GM21447 (cell line): Measurements from ENCODE around the gene ZBTB9.

Experiments
- ATAC-seq: cut with Tn5 transposase; IDR thresholded peaks from one replicate; pipeline ENCODE4 v1.9.1; 2021; ENCODE audit not compliant: unreplicated experiment

Gene ZBTB9

DNA sequence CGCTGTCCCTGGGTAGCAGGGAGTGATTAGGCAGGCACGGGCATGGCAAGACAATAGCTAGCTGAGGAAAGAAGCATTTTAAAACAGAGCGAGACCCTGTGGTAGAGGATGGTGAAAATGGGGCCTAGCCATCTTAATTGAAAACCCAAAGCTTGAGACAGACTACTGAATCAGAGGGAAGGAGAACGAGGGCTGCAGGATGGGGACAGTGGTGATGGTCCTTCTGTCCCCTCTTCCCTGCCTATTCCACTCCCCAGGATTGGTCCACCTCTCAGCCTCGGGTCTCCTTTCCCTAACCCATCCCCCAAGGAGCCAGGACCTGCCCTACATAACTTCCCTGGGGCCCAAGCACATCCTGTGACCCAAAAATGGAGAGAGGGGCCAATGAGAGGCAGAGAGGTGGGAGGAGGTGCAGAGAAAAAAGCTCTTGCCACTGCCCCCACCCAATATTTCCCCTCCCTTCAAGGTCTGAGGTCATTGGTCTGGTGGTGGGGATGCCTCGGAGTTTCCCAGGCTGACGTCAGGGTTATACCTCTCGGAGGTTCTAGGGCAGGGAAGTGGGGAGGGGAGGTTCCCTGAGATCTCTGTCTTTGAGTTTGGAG is 35.6 kb upstream of the ZBTB9 start:
- no peak for ATAC-seq

GRCh38 chr6:33419580-33420490 is 34.5 kb upstream of the ZBTB9 start, which contains the start of gene SYNGAP1:
Gene SYNGAP1, plus strand, starts transcription at chr6:33420065. Its CDS starts 200 bp downstream, at chr6:33420265.
- ATAC-seq: no peak

DNA sequence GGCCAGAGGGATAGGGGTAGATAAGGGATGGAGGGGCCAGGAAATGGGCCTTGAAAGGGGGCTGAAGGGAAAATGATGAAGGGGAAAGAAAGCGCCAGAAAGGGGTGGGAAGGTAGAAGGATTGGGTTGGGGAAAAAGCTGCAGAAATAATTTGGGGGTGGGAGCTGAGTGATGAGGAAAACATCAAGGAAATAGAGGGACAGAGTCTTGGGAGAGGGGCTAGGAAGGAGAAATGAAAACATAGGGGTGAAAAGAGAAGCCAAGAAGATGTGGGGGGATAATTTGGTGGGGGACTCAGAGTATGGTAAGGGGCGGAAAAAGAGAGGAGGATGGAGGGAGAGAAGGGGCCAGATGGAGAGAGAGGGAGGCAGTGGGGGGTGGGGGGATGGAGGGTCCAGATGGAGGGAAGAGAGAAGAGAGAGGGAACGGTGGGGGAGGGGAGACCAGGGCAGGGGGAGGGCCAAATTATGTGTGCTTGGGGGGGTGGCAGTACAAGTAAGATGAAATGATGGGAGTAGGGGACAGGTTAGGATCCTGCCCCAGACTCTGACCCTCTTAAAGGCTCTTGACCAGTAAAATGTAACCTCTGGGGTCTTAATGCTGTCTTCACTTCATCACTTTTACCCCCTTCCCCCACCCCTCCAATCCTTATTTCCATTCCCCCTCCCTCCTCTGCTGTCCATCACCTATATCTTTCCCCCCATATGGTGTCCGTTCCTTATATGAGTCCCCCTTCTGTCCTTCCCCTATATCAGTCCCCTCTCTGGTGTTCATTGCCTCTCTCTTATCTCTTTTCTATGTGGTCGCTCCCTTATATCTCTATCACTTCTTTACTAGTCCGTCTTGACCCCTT is 33.7 kb upstream of the ZBTB9 start:
- no peak for ATAC-seq

DNA sequence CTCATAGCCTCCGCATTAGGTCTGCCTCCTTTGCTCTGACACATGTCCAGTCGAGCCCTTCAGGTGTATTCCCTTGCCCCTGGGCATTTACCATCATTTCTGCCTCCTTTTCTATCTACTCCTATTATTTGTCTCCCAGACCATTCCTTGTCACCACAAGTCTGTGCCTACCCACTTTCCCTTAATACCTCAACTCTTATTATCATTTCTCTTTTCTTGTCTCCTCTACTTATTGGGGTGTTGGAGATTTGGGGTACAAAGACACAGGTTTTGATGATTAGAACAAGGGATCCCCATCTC is 33.1 kb upstream of the ZBTB9 start:
- no peak for ATAC-seq

DNA sequence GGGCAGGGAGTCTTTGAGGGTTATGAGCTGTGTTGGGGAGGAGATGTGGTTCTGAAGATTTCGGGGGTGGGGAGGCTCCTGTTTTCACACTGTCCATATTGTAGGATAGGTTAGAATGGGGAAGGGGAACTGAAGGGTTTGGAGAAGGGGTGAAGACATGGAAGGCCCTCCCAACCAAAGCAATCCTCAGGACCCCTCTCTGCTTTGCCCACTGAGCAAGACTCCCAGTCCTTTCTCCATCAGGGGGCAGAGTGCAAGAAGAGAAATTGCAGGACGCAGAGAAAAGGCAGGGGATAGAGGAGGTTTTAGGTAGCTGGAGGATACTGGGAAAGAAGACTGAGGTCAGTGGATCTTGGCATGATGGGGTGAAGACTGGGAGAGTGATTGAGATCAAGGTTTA is 30.6 kb upstream of the ZBTB9 start:
- no peak for ATAC-seq

DNA sequence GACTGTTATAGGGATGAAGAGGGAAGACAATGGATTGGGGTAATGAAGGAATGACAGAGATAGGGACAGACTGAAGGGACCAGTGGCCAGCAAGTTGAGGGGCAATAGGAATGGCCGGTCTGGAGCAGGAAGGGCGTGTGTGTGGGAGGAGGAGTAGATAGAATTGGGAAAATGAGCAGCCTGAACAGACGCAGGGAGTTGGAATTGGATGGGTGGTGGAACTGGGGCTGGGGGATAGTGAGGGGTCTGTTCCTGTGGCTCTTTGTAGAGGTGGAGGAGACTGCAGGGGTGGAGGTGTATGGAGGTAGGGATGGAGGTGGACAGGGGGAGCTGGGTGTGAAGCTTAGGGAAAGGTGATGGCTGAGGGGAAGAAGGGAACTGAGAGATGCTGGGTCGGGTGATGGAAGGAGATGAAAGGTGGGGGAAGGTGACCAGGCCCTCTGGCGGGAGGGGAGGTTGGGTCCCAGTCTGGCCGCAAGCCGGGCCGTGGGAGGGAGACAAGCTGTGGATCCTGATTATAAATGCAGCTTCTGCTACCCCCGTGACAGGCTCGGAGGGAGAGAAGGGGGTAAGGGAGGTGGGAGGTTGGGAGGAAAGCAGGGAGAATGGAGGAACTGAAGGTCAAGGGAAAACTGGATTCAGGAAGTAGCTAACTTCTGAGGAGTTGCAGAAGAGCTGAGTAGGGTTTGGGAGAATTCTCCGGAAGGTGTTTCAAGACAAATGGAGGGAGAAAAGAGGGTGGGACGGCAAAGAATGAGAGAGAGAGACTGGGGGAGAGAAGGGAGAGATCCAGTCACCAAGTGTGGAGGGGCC is 29.3 kb upstream of the ZBTB9 start:
- ATAC-seq: no peak

DNA sequence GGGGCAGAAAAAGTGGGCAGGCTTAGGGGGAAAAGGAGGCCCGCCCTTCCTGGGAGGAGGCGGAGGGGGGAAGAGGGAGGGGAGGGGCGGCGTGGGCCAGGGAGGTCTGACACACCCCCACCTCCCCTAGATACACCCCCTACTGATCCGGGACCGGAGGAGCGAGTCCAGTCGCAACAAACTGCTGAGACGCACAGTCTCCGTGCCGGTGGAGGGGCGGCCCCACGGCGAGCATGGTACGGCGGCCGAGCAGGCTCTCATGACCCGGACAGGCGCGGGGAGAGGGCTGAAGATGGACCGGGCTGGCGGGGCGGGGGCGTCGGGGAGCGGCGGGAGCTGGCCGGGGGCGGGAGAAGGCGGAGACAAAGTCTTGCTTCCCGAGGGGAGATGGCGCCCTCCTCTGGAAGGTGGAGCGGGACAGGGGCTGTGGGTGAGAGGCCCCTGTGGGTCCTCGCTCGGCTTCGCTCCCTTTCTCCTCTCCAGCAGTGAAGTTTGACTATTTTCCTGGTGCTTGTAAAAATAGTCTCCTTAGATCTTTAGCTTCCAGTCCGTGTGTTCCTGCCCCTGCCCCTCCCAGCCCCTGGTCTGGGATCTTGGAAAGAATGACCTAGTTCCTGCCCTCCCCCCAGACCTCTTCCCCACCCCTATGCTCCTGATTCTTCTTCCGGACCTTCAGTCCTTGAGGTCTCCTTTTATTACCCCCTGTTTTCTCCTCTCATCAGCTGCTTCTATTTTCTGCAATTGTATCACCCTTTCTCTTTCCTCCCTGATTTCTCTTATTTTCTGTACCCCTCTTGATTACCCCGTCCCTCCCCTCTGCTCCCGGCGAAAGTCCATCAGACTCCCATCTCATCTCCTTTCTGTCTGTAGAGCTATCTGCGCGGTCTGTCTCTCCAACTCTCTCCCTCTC is 28.5 kb upstream of the ZBTB9 start:
- ATAC-seq: peak; percentile 46

- ATAC-seq: no peak
These were observed 27.5 kb upstream of the ZBTB9 start for GRCh38 chr6:33426590-33427511.

GRCh38 chr6:33427585-33428223 is 26.7 kb upstream of the ZBTB9 start:
- no peak for ATAC-seq

DNA sequence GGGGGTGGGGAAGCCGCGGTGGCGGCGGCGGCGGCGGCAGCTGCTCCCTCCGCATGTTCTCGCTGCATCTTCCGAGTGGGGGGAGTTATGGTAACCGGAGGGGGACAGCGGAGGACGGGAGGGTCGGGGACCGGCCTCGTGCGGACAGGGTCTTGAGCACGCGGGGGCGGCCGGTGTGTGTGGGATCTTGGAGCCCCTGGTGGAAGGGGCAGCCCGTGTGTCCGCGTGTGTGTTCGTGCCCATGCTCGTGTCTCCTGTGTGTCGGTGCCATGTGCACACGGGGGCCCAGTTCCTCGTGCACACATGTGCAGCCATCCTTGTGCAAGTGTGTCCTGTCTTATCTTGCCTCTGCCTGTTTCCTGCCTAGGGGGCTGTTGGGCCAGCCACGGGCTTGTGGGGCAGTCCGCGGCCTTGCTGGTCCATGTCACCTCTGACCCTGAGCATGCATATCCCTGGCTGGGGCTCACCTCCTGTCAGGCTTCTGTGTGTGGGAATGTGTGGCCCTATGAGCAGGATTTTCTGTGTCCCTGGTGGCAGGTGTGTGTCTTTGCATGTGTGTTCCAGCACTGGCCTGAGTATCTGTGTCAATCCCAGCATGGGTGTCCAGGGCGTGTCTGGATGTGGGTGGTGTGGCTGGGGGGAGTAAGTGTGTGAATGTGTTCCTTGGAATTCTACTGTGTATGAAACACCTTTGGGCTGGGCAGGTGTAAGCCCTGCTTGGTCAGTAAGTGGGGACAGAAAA is 26.0 kb upstream of the ZBTB9 start:
- no peak for ATAC-seq

GRCh38 chr6:33428966-33429749 is 25.2 kb upstream of the ZBTB9 start:
- no peak for ATAC-seq

DNA sequence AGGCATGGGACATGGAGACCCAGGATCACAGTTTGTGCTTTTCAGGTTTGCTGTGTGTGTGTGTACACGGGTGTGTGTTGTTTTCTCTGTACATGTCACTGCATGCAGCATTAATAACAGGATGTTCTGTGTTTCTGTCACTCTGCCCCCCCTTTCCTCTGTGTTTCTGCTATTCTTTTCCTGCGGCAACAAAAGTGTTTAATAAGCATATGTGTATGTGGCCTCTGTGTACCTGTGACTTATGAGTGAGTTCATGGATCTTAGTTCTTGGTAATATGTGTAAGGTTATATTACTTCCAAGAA is 24.7 kb upstream of the ZBTB9 start:
- ATAC-seq: no peak

DNA sequence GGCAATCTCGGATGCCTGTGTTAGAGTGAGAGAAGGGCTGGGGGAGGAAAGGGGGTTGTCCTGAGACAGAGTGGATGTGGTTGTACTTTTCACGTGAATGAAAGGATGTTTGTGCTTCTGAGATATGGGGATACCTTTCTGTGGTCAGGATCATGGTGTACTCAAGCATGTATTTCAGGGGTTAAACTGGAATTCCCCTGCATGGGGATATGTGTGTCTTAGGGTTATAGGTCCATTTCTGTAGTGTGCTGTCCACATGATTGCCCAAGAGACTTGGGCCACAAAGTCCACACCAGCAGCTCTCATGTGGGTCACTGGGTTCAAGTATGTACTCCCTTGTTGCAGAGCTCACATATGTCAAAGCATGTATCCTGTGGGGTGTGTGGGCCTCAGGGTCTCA is 24.0 kb upstream of the ZBTB9 start:
- no peak for ATAC-seq

- peak; percentile 49 for ATAC-seq
These were observed 23.1 kb upstream of the ZBTB9 start for GRCh38 chr6:33430991-33431879.

DNA sequence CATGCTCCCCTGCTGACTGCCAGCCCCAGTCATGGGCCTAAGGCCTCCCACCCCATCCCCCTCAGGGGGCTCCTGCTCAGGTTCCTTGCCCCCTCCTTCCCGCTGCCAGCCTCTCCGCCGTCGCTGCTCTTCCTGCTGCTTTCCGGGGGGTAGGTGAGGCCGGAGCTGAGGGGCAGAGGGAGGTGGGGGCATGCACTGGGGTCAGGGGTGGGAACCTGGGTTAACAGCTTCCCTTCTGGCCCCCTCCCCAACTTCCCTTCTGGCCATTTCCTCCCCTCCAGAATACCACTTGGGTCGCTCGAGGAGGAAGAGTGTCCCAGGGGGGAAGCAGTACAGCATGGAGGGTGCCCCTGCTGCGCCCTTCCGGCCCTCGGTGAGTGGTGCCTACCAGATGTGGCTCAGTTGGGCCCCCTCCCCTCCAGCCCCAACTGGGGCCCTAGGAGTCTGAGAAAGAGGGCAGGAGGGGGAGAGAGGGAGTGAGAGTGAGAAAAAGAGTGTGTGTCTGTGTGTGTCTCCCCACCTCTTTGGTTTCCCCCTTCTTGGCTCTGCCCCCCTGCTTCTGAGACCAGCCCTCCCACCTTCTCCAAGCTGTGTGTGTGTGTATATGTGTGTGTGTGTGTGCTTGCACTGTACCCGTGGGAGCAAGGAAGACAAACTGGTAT is 22.4 kb upstream of the ZBTB9 start:
- no peak for ATAC-seq
